GM21786 (cell line): ENCODE data around the gene SH3PXD2A.

Experiments used
- ATAC-seq: cut with Tn5 transposase; IDR thresholded peaks from one replicate; pipeline ENCODE4 v1.9.1; 2021; ENCODE audit not compliant: unreplicated experiment

The SH3PXD2A gene

GRCh38 chr10:103794996-103795395 lies 60.4 kb downstream of the SH3PXD2A start:
- ATAC-seq: no peak

GRCh38 chr10:103793920-103794883 lies 61.2 kb downstream of the SH3PXD2A start:
- ATAC-seq: no peak

GRCh38 chr10:103793429-103793828 lies 61.9 kb downstream of the SH3PXD2A start:
- no peak for ATAC-seq

GRCh38 chr10:103792547-103792946 lies 62.8 kb downstream of the SH3PXD2A start:
- no peak for ATAC-seq

GRCh38 chr10:103791858-103792257 lies 63.5 kb downstream of the SH3PXD2A start:
- no peak for ATAC-seq

- no peak for ATAC-seq
Measured at GRCh38 chr10:103791291-103791690, 64.1 kb downstream of the SH3PXD2A start.

GRCh38 chr10:103790580-103790979 lies 64.8 kb downstream of the SH3PXD2A start:
- ATAC-seq: no peak

GRCh38 chr10:103789771-103790201 lies 65.6 kb downstream of the SH3PXD2A start:
- ATAC-seq: no peak

GRCh38 chr10:103789161-103789560 lies 66.2 kb downstream of the SH3PXD2A start:
- no peak for ATAC-seq

GRCh38 chr10:103787331-103787730 lies 68.0 kb downstream of the SH3PXD2A start:
- no peak for ATAC-seq

GRCh38 chr10:103786020-103786419 lies 69.4 kb downstream of the SH3PXD2A start:
- ATAC-seq: no peak

GRCh38 chr10:103784723-103785418 lies 70.5 kb downstream of the SH3PXD2A start:
- no peak for ATAC-seq

- ATAC-seq: no peak
Measured at GRCh38 chr10:103784089-103784488, 71.3 kb downstream of the SH3PXD2A start.

GRCh38 chr10:103783681-103784080 lies 71.7 kb downstream of the SH3PXD2A start:
- ATAC-seq: no peak

- no peak for ATAC-seq
Measured at GRCh38 chr10:103781329-103782061, 73.9 kb downstream of the SH3PXD2A start.

- ATAC-seq: no peak
Measured at GRCh38 chr10:103780242-103781149, 74.9 kb downstream of the SH3PXD2A start.

GRCh38 chr10:103778358-103779139 lies 76.8 kb downstream of the SH3PXD2A start:
- no peak for ATAC-seq

- no peak for ATAC-seq
Measured at GRCh38 chr10:103776878-103777591, 78.3 kb downstream of the SH3PXD2A start.

GRCh38 chr10:103775776-103776175 lies 79.6 kb downstream of the SH3PXD2A start:
- ATAC-seq: no peak
